ENCODE results near the gene FNIP2. TPM values are rescaled to one million over a fixed set of nuclear protein-coding genes. Genes with fewer than 3 reads are reported as not detected.

The FNIP2 gene
- total and polyA plus RNA-seq, 3 donors from 2014 or later, result 23.5 to 28.4 (median 25.0) TPM

GRCh38 chr4:158782551-158783360 is 13.9 kb downstream of the FNIP2 start:
- TF ChIP-seq POLR2A (IDR thresholded peaks at IDR 0.05), result no peak
- TF ChIP-seq, protein P1, sequence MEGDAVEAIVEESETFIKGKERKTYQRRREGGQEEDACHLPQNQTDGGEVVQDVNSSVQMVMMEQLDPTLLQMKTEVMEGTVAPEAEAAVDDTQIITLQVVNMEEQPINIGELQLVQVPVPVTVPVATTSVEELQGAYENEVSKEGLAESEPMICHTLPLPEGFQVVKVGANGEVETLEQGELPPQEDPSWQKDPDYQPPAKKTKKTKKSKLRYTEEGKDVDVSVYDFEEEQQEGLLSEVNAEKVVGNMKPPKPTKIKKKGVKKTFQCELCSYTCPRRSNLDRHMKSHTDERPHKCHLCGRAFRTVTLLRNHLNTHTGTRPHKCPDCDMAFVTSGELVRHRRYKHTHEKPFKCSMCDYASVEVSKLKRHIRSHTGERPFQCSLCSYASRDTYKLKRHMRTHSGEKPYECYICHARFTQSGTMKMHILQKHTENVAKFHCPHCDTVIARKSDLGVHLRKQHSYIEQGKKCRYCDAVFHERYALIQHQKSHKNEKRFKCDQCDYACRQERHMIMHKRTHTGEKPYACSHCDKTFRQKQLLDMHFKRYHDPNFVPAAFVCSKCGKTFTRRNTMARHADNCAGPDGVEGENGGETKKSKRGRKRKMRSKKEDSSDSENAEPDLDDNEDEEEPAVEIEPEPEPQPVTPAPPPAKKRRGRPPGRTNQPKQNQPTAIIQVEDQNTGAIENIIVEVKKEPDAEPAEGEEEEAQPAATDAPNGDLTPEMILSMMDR (IDR thresholded peaks at IDR 0.05), result no peak
- no peaks in the 10 kb centered on the region for H3K27me3 ChIP-seq
- intact Hi-C loops (cut with DNase I; ENCODE audit: low total_unique reads), result no loop called here
- 60 to 68% methylated on average over 4 of the region's 4 CpGs for whole genome bisulfite sequencing, 2 donors
- H3K4me3 ChIP-seq, result no peak overlapping the region
- H3K4me1 ChIP-seq, result peaks cover 9% of the 10 kb centered on the region
- no peak overlapping the region for H3K27ac ChIP-seq
- H3K36me3 ChIP-seq (ENCODE audit: low read depth, missing control alignments), result no peaks in the 10 kb centered on the region
- no peaks in the 10 kb centered on the region for H3K9me3 ChIP-seq
- no peak for DNase-seq

DNA sequence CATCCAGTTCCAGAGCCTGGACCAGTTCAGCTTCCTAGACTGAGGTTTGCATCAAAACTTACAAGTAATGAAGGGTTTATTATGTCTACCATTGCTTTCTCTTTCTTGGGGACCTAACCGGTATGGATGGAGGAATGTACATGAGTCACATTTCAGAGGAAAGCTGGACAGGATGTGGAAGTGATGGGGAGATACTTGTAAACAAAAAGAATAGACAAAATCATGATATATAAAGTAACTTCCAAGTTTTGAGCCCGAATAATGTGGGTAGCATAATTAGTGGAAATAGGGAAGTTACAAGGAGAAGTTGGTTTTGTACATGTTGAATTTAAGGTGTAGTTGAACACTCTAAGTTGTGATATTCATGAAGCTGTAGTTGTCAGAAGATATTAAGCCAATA is 15.0 kb downstream of the FNIP2 start:
- intact Hi-C loops (cut with DNase I; ENCODE audit: low total_unique reads), result no loop called here
- Histone ChIP-seq H3K27me3 (no peaks in the 10 kb centered on the region), H3K9me3 (no peaks in the 10 kb centered on the region), H3K4me3 (no peak overlapping the region), H3K27ac (no peak overlapping the region), H3K36me3 (ENCODE audit: low read depth, missing control alignments) (no peaks in the 10 kb centered on the region), H3K4me1 (peaks cover 9% of the 10 kb centered on the region)
- no peak for TF ChIP-seq POLR2A (IDR thresholded peaks at IDR 0.05)
- TF ChIP-seq, protein P1 (IDR thresholded peaks at IDR 0.05), result no peak
- WGBS, 2 donors, result 64 to 77% methylated on average over 2 of the region's 2 CpGs
- no peak for DNase-seq

DNA sequence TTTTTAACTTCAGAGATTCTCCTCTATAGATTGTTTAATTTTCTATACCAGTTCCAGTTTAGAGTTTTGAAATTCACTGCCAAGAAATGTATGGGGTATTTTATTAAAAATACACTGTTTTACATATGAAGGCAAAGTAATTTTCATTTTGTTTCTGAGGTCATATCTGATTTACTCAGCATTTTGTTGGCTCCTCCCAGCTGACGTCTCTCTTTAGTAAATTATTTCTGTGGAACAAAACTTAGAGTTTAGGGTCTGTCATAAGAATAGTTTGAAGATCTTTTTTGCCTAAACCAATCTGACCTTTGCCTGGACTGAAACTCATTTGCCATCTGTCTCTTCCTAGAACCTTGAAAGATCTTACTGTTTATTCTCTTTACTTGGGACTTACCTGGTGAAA is 16.9 kb downstream of the FNIP2 start:
- intact Hi-C loops (cut with DNase I; ENCODE audit: low total_unique reads), result no loop called here
- H3K9me3 ChIP-seq, result no peaks in the 10 kb centered on the region
- peaks cover 9% of the 10 kb centered on the region for H3K4me1 ChIP-seq
- no peak overlapping the region for H3K27ac ChIP-seq
- no peak overlapping the region for H3K4me3 ChIP-seq
- H3K36me3 ChIP-seq (ENCODE audit: low read depth, missing control alignments), result no peaks in the 10 kb centered on the region
- no peak for TF ChIP-seq POLR2A (IDR thresholded peaks at IDR 0.05)
- TF ChIP-seq, protein P1 (IDR thresholded peaks at IDR 0.05), result no peak
- DNase-seq, result no peak
- no peaks in the 10 kb centered on the region for H3K27me3 ChIP-seq
- 44 to 52% methylated on average over 1 of the region's 1 CpG for WGBS, 2 donors

DNA sequence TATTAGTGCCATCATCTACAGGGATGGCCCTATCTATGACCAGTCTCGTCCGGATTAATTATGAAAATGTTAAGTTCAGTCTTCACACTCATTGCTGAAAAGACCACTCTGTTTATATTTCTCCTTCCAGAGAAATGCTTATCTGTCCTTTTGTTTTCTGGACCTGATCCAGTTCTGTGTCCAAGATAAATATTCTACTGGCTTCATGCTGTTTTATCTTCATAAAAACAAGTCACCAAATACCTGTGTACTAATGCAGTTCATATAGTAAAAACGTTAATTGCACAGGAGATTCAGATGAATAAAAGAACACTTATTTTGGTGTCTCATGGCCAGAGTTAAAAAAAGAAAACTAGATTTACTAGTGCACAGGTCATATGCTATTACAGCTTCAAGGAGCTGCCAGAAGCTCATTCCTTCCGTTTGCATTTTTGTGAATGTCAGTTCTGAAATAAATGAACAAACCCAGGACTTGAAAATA is 17.3 kb downstream of the FNIP2 start:
- Histone ChIP-seq H3K27ac (no peak overlapping the region), H3K9me3 (no peaks in the 10 kb centered on the region), H3K4me1 (peaks cover 9% of the 10 kb centered on the region), H3K36me3 (ENCODE audit: low read depth, missing control alignments) (no peaks in the 10 kb centered on the region), H3K27me3 (no peaks in the 10 kb centered on the region), H3K4me3 (no peak overlapping the region)
- TF ChIP-seq, protein P1 (IDR thresholded peaks at IDR 0.05), result no peak
- no peak for TF ChIP-seq POLR2A (IDR thresholded peaks at IDR 0.05)
- no peak for DNase-seq
- intact Hi-C loops (cut with DNase I; ENCODE audit: low total_unique reads), result no loop called here
- 18 to 30% methylated on average over 4 of the region's 4 CpGs for WGBS, 2 donors

DNA sequence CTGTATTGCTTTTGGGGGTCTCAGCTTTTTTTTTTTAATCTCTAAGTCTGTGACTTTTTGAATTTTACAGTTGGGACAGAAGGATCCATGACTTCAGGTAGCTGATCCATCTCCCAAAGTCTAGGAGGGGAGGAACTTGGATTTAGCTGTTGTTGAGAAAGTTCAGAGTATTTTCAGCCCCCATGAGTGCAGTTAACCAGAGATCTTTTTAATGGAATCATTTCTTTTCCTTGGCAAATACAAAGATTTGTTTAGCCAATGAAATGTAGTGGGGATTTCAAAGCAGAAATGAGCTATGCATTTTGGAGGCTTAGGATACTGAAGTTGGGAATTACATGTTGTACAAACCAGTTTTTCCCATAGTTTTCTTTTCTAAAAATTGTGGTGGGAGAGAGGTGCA is 18.1 kb downstream of the FNIP2 start:
- Histone ChIP-seq H3K9me3 (no peaks in the 10 kb centered on the region), H3K4me1 (peaks cover 9% of the 10 kb centered on the region), H3K27ac (no peak overlapping the region), H3K36me3 (ENCODE audit: low read depth, missing control alignments) (no peaks in the 10 kb centered on the region), H3K27me3 (no peaks in the 10 kb centered on the region), H3K4me3 (no peak overlapping the region)
- DNase-seq, result no peak
- TF ChIP-seq, protein P1 (IDR thresholded peaks at IDR 0.05), result no peak
- no peak for TF ChIP-seq POLR2A (IDR thresholded peaks at IDR 0.05)
- intact Hi-C loops (cut with DNase I; ENCODE audit: low total_unique reads), result no loop called here

All from testis (tissue), 3 donors.